Activated T-cell treated with anti-CD3 and anti-CD28 coated beads, Interleukin-2, amount 50 U/mL, for 1 hour (primary cell): Measurements from ENCODE around the gene NOTO.

Experiments
- DNase-seq: peaks from one replicate; pipeline ENCODE4 v3.0.0-alpha.2; 2020

Gene NOTO

DNA sequence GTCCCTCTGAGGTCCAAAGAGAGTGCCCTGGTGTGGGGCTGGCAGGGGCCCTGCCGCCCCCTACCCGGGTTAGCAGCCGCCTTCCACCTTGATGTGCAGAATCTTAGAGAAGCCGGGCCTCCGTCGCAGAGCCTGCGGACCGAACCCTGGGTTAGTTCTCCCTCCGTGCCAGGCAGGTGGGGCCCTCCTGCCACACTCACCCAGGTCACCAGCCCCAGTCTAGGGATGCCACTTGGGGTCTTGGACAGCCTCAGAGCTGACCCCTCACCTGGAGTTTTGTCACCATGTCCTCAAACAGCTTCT is 56.5 kb downstream of the NOTO start:
- no peak for DNase-seq

DNA sequence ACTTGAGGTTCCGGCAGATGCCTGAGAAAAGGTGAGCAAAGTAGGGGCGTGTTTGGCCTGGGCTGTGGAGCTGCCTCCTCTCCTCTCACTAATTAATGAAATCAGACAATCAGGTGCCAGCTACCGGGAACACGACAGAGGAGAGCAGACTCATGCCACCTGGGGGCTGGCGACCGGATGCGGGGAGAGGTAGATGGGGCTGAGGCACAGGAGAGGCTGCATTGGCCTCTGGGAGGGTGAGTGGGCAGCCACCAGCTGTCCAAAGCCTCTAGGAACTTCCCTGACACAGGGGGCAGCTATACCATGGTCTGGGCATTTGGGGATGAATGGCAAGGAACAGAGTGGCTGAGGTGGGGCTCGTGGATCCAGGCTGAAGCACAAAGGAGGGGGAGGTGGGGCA is 56.9 kb downstream of the NOTO start:
- no peak for DNase-seq

DNA sequence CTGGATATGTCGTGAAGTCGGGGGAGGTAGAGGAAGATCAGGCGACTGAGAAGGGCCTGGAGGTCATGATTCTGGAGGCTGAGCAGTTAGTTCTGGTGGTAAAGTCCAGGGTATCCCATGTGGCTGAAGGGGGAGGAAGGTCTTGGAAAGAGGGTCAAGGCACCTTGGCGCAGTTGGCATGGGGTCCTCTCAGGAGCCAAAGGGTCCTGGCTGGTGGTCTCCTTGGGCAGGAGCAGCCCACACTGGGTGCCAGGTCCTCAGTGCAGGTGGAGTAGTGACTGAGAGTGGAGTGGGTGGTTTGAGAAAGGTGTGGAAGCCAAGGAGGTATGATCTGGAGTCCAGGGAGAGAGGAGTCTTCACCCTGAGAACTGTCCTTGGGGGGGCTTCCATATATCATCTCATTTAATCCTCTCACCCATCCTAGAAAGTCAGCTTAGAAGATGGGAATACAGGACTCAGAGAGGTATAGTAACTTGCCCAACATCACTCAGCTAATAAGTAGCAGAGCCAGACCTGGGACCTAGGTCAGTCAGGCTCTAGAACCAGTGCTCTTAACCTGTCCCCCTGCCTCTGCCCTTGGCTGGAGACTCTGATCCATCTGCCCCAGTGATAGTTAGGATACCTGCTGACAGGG is 57.4 kb downstream of the NOTO start:
- DNase-seq: no peak

DNA sequence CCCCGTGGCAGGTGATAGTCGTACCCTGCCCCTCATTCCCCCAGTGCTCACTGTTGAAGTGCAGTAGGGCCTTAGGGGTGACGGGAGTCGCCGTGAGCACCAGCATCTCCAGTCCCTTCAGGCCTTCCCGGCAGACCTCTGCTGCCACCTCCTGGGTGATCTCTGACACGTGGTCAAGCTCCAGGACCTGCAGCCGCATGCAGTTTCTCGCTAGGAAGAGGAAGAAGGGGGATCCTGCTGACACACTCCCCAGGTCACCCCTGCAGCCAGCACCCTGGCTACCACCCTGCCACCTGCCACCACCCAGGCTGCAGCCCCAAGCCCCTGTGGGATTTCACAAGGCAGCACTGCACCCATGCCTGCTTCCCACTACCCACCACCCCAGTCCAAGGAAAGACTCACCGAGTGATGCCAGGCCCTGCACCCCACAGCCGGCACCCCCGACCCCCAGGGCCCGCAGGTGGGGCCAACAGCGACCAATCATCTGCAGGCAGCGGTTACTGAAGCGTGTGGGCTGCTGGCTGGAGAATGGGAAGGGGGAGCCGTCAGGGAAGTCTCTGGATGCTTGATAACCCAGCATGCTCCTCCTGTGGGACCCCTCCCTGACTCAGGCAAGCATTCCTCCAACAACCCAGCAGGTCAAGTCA is 58.1 kb downstream of the NOTO start:
- DNase-seq: no peak
